MM.1S (cell line): ENCODE measurements around the gene ADNP.

Experiments used
- DNase-seq: peaks from one replicate; pipeline ENCODE4 v3.0.0-alpha.2; 2015
- H2AFZ ChIP-seq: fragments of 300-600 bp; sonication (generic); 2 replicates; pipeline ENCODE4 v1.6.0; 2016; ENCODE audit warnings: antibody characterized with exemption, low read length
- H3F3A ChIP-seq: fragments of 300-600 bp; sonication (generic); 2 replicates; pipeline ENCODE4 v1.6.1; 2016; ENCODE audit warnings: mild to moderate bottlenecking, antibody characterized with exemption, low read length, moderate library complexity, mixed read lengths; ENCODE audit not compliant: insufficient read depth
- H3K27ac ChIP-seq: fragments of 300-600 bp; sonication (generic); 2 replicates; pipeline ENCODE4 v1.5.1; 2016; ENCODE audit warnings: mild to moderate bottlenecking, low read length
- H3K27me3 ChIP-seq: fragments of 300-600 bp; sonication (generic); replicated peaks from 2 replicates; pipeline ENCODE4 v1.6.0; 2016; ENCODE audit warnings: low read length; ENCODE audit not compliant: insufficient read depth
- H3K36me3 ChIP-seq: fragments of 300-600 bp; sonication (generic); replicated peaks from 2 replicates; pipeline ENCODE4 v1.6.1; 2016; ENCODE audit warnings: mild to moderate bottlenecking, low read length, mixed read lengths; ENCODE audit not compliant: insufficient read depth
- H3K4me1 ChIP-seq: fragments of 300-600 bp; sonication (generic); 2 replicates; pipeline ENCODE4 v1.6.1; 2016; ENCODE audit warnings: low read length, mixed read lengths
- H3K4me2 ChIP-seq: fragments of 300-600 bp; sonication (generic); 2 replicates; pipeline ENCODE4 v1.6.0; 2016; ENCODE audit warnings: low read depth, low read length
- H3K4me3 ChIP-seq: fragments of 300-600 bp; sonication (generic); 2 replicates; pipeline ENCODE4 v1.5.1; 2016; ENCODE audit warnings: low read length, mixed read lengths
- H3K79me2 ChIP-seq: fragments of 300-600 bp; sonication (generic); 2 replicates; pipeline ENCODE4 v1.6.1; 2016; ENCODE audit warnings: mixed run types, low read length, mixed read lengths
- H3K9ac ChIP-seq: fragments of 300-600 bp; sonication (generic); 2 replicates; pipeline ENCODE4 v1.6.1; 2016; ENCODE audit warnings: low read length, mixed read lengths
- H3K9me2 ChIP-seq: fragments of 300-600 bp; sonication (generic); replicated peaks from 2 replicates; pipeline ENCODE4 v1.6.1; 2016; ENCODE audit warnings: mild to moderate bottlenecking, low read length, mixed read lengths; ENCODE audit not compliant: insufficient read depth
- H3K9me3 ChIP-seq: fragments of 300-600 bp; sonication (generic); replicated peaks from 2 replicates; pipeline ENCODE4 v1.6.1; 2016; ENCODE audit warnings: mild to moderate bottlenecking, low read length, mixed read lengths; ENCODE audit not compliant: insufficient read depth
- H4K20me1 ChIP-seq: fragments of 300-600 bp; sonication (generic); 2 replicates; pipeline ENCODE4 v1.6.1; 2016; ENCODE audit warnings: mild to moderate bottlenecking, low read length, moderate library complexity, mixed read lengths; ENCODE audit not compliant: insufficient read depth
- EZH2 ChIP-seq: fragments of 300-600 bp; sonication (generic); optimal IDR thresholded peaks from 2 replicates; pipeline ENCODE3; 2017; ENCODE audit warnings: low read depth, mild to moderate bottlenecking, antibody characterized with exemption, low read length, mixed read lengths
- EZH2phosphoT487 ChIP-seq: fragments of 300-600 bp; sonication (generic); IDR thresholded peaks from 2 replicates; pipeline ENCODE4 v1.6.1; 2018; ENCODE audit warnings: antibody characterized with exemption, low read length
- TF ChIP-seq, protein P1 (sequence below): fragments of 300-600 bp; sonication (generic); IDR thresholded peaks from 2 replicates; pipeline ENCODE4 v1.5.1; 2016; ENCODE audit warnings: antibody characterized with exemption, low read length, mixed read lengths

The ADNP gene

DNA sequence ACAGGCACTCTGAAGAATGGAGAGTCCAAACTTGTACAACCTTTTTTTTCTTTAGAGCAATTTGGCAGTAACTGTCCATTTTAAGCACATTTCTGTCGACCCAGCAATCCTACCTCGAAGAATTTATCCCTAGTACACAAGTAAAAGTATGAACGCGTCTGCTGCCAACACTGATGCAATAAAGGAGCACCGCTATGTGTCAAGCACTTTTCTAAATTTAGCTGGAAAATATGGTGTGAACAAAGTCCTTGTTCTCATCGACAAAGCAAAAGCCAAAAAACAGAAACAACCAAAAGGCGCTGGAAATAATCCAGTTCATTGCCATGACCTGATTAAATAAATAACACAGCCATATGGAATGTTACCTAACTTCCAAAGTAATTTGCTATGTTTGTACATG is 26.0 kb upstream of the ADNP start:
- TF ChIP-seq EZH2phosphoT487 (no peak), EZH2 (no peak)
- TF ChIP-seq, protein P1, sequence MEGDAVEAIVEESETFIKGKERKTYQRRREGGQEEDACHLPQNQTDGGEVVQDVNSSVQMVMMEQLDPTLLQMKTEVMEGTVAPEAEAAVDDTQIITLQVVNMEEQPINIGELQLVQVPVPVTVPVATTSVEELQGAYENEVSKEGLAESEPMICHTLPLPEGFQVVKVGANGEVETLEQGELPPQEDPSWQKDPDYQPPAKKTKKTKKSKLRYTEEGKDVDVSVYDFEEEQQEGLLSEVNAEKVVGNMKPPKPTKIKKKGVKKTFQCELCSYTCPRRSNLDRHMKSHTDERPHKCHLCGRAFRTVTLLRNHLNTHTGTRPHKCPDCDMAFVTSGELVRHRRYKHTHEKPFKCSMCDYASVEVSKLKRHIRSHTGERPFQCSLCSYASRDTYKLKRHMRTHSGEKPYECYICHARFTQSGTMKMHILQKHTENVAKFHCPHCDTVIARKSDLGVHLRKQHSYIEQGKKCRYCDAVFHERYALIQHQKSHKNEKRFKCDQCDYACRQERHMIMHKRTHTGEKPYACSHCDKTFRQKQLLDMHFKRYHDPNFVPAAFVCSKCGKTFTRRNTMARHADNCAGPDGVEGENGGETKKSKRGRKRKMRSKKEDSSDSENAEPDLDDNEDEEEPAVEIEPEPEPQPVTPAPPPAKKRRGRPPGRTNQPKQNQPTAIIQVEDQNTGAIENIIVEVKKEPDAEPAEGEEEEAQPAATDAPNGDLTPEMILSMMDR: no peak
- Histone ChIP-seq H3K27ac (peak overlapping the region; percentile 74; the same call in 1 of the 2 replicates), H3K4me2 (peak overlapping the region; percentile 93), H3K79me2 (peaks cover 90% of the 10 kb centered on the region), H4K20me1 (peaks cover 7% of the 10 kb centered on the region; the same call in 1 of the 2 replicates), H3K9ac (peak overlapping the region; percentile 96), H2AFZ (no peak overlapping the region), H3K9me2 (no peaks in the 10 kb centered on the region), H3K4me1 (peaks cover 43% of the 10 kb centered on the region), H3K27me3 (no peaks in the 10 kb centered on the region), H3K9me3 (no peaks in the 10 kb centered on the region), H3F3A (peaks cover 21% of the 10 kb centered on the region), H3K36me3 (peaks cover 4% of the 10 kb centered on the region; the same call in 1 of the 2 replicates), H3K4me3 (peak overlapping the region; percentile 81)
- no peak for DNase-seq

DNA sequence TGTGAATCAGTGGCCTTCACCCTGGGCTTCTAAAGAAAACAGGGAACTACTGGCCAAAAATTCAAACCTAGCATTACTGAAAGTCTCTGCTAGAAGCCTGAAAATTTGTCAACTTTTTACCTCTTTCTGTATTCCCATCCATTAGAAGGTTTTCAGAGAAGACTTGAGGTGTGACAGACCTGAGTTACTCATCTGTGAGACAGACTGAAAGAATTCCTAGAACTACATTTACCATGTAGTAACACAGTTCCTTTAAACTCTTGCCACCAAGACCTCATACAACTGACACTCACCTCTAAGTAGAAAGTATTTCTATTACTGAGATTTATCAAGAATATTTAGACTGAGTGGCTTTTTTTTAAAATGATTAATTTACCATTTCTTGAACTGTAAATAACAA is 22.6 kb upstream of the ADNP start:
- Histone ChIP-seq H3K4me2 (peak overlapping the region; percentile 39), H3K4me3 (peak overlapping the region; percentile 26; the same call in 1 of the 2 replicates), H3K9me3 (no peaks in the 10 kb centered on the region), H3K9ac (peak overlapping the region; percentile 50), H2AFZ (no peak overlapping the region), H3K27ac (peak overlapping the region; percentile 80), H3K27me3 (no peaks in the 10 kb centered on the region), H3K4me1 (peaks cover 31% of the 10 kb centered on the region), H3K36me3 (peaks cover 28% of the 10 kb centered on the region), H3F3A (peaks cover 21% of the 10 kb centered on the region), H3K9me2 (no peaks in the 10 kb centered on the region), H4K20me1 (peaks cover 7% of the 10 kb centered on the region; the same call in 1 of the 2 replicates), H3K79me2 (peaks cover 93% of the 10 kb centered on the region)
- no peak for DNase-seq
- TF ChIP-seq EZH2 (no peak), EZH2phosphoT487 (no peak)
- TF ChIP-seq, protein P1: no peak

DNA sequence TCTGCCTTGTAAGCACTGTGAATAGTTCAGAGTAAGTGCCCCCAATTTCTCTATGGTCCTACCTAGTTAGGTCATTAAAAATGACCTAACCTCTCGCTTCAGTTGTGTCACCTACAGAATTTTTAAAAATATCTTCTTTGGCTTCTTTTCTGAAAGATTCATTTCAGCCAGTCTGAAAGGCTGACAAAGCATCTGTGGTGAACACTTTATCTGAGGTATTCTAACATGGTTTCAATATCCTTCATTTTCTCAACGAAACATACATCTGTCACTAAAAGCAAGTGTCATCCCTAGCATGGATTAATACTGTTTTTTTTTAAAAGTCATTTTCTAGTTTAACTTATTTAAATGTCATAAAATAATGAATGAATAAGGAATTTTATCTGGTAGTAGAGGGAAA is 22.0 kb upstream of the ADNP start:
- Histone ChIP-seq H3K9me3 (no peaks in the 10 kb centered on the region), H3F3A (peaks cover 21% of the 10 kb centered on the region), H3K9ac (peak overlapping the region; percentile 50; the same call in 1 of the 2 replicates), H3K36me3 (peaks cover 31% of the 10 kb centered on the region), H3K4me2 (peak overlapping the region; percentile 39), H3K9me2 (no peaks in the 10 kb centered on the region), H3K79me2 (peaks cover 93% of the 10 kb centered on the region), H3K27me3 (no peaks in the 10 kb centered on the region), H2AFZ (no peak overlapping the region), H3K27ac (peak overlapping the region; percentile 80), H3K4me3 (peak overlapping the region; percentile 26; the same call in 1 of the 2 replicates), H4K20me1 (peaks cover 7% of the 10 kb centered on the region; the same call in 1 of the 2 replicates), H3K4me1 (peaks cover 31% of the 10 kb centered on the region)
- peak; percentile 76 for DNase-seq
- TF ChIP-seq EZH2phosphoT487 (no peak), EZH2 (no peak)
- TF ChIP-seq, protein P1: no peak
